ENCODE results near the gene ETDC.

ETDC gene

DNA sequence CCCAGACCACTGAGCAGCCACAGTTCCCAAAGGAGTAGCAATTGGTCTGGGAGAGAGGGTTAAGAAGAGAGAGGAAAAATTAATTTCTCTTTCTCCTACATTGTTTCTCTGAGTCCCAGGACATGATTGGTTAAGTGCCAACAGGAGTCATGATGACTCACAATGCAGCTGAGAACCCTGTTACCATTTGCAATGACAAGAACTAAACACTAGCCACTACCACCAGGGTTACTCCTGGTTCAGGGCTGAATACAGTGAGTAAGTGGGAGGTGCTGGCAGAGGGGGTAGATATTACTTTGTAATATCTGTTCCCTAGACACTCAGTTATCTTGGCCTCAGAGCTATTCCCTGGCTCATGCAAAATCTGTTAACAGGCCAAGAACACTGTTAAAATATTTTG is 18.0 kb downstream of the ETDC start:
- H3K27ac Mint-ChIP-seq = no peak overlapping the region
- no peak overlapping the region for H3K4me3 Mint-ChIP-seq
- no peaks in the 10 kb centered on the region for H3K9me3 Mint-ChIP-seq
- H3K27me3 Mint-ChIP-seq = no peaks in the 10 kb centered on the region
- peaks cover 13% of the 10 kb centered on the region for H3K4me1 Mint-ChIP-seq
- H3K36me3 Mint-ChIP-seq = peaks cover 20% of the 10 kb centered on the region

DNA sequence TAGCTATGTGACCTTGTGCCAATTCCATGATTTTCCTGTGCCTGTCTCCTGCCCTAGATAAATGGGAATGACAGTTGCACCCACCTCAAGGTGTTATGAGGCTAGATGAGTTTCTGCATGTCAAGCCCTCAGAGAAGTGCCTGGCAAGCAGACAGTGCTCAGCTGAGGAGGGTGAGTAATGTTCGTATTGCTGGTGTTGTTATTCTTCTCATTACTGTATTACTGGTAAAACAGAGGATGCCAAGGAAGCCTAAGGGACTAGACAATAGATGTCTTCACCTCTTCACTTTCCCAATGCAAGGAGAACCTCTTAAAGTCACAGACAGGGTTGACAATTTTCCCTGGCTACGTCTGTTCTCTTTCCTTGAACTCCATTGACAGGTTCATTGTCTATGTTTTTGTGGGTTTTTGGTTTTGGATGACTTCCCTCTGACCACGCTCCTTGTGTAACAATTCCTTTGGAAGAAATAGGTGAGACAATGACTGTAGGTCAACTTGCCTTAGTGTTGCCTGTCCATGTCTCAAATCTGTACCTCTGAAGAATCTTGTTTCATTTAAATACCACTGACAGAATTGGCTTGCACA is 19.2 kb downstream of the ETDC start:
- Mint-ChIP-seq H3K4me1 (peaks cover 23% of the 10 kb centered on the region), H3K36me3 (peaks cover 20% of the 10 kb centered on the region), H3K27me3 (no peaks in the 10 kb centered on the region), H3K4me3 (no peak overlapping the region), H3K9me3 (no peaks in the 10 kb centered on the region), H3K27ac (no peak overlapping the region)

DNA sequence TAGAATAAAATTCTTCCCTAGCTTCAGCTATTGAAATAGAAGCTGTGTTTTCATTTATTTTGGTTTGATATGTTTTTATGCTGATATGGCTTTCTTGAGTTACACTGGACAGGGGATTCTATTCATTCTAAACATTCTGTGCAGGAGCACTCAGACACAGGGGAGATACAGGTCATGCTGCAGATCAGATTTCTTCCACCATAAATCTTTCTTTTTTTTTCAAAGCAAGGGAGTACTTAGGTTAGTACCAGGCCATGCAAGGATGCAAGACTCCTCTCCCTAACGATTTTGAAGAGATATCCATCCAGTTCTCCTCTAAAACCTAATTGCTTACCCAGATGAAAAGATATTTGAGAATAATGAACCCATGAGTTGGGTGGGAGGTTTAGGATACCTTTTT is 21.4 kb downstream of the ETDC start:
- no peak overlapping the region for H3K27ac Mint-ChIP-seq

DNA sequence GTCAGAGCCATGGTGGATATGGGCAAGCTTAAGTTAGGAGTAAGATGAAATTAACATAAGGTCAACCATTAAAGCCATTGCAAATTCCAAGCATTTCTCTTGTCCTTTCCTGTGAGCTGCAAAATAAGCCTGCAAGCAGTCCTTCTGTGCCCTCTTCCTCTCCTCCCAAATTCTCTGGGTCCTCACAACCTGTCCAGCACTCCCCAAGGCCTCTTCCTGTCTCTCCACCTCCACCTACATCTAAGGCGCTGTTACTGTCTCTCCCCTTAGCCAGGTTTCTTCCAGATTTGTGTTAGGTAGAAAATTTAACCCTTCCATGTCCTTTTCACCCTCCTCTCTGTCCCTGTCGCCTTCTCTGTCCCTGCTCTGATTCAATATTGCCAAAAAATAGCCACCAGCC is 22.2 kb downstream of the ETDC start:
- Mint-ChIP-seq H3K9me3 (no peaks in the 10 kb centered on the region), H3K27me3 (no peaks in the 10 kb centered on the region), H3K4me1 (peaks cover 39% of the 10 kb centered on the region), H3K27ac (no peak overlapping the region), H3K4me3 (no peak overlapping the region), H3K36me3 (peaks cover 12% of the 10 kb centered on the region)

More for the DNA sequence above, 21.4 kb downstream of the ETDC start:
- no peaks in the 10 kb centered on the region for H3K9me3 Mint-ChIP-seq
- H3K4me3 Mint-ChIP-seq = no peak overlapping the region
- H3K36me3 Mint-ChIP-seq = peaks cover 12% of the 10 kb centered on the region
- peaks cover 35% of the 10 kb centered on the region for H3K4me1 Mint-ChIP-seq
- H3K27me3 Mint-ChIP-seq = no peaks in the 10 kb centered on the region

DNA sequence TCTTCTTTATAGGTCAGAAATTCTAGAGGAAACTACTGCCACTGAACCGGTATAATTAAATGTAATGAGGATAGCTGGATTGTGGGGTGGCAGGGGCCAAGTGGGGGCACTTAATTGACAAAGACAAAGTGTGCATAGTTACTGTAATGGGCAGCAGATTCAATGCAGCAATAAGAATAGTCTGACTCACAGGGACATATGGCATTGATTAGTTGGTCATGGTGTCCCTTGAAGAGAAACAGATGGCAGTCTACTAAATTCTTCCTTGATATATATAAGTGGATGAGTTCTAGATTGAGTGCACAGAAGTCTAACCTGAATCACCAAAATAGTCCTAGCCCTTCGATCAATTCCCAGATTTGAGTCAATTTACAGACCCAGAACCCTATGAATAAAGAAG is 31.6 kb downstream of the ETDC start:
- Mint-ChIP-seq H3K4me1 (peaks cover 68% of the 10 kb centered on the region), H3K4me3 (peak overlapping the region; percentile 94), H3K9me3 (no peaks in the 10 kb centered on the region), H3K27me3 (no peaks in the 10 kb centered on the region), H3K36me3 (peaks cover 9% of the 10 kb centered on the region), H3K27ac (no peak overlapping the region)

DNA sequence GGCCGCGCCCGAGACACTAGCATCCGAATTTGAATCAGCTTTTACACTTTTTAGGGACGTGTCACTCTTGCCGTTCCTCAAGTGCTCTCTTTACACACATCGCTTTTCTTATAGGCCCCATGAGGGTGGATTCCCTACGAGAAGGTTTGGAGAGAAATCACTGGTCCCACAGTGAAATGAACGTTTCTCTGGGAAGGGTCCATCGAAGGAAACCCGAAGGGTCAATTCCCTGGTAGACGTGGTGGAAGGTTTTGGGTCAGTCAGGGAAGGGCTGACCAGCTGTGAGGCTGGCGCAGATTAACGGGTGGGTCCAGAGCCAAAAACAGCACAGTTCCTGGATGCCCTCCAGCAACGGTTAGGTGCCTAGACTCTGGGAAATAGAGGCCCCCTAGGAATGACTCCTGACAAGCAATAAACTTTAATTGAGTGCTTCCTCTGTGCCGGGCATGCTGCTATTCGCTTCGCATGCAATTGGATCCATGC is 35.9 kb downstream of the ETDC start:
- H3K4me1 Mint-ChIP-seq = peaks cover 47% of the 10 kb centered on the region
- H3K27me3 Mint-ChIP-seq = no peaks in the 10 kb centered on the region
- H3K9me3 Mint-ChIP-seq = no peaks in the 10 kb centered on the region
- peak overlapping the region; percentile 81 for H3K4me3 Mint-ChIP-seq
- H3K36me3 Mint-ChIP-seq = peaks cover 5% of the 10 kb centered on the region
- H3K27ac Mint-ChIP-seq = no peak overlapping the region

DNA sequence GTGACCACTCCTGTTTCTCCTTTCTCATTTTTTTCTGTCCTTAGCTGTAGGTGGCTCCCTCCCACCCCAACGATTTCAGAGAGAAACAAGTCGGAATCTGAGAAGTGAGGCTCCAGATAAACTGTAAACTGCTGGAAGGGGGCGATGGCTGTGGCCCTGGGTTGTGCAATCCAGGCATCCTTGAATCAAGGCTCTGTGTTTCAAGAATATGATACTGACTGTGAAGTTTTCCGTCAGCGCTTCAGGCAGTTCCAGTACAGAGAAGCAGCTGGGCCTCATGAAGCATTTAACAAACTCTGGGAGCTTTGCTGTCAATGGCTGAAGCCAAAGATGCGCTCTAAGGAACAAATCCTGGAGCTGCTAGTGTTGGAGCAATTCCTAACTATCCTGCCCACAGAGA is 37.7 kb downstream of the ETDC start:
- no peaks in the 10 kb centered on the region for H3K27me3 Mint-ChIP-seq
- peaks cover 10% of the 10 kb centered on the region for H3K36me3 Mint-ChIP-seq
- no peak overlapping the region for H3K27ac Mint-ChIP-seq
- no peaks in the 10 kb centered on the region for H3K9me3 Mint-ChIP-seq
- peaks cover 30% of the 10 kb centered on the region for H3K4me1 Mint-ChIP-seq
- H3K4me3 Mint-ChIP-seq = no peak overlapping the region

DNA sequence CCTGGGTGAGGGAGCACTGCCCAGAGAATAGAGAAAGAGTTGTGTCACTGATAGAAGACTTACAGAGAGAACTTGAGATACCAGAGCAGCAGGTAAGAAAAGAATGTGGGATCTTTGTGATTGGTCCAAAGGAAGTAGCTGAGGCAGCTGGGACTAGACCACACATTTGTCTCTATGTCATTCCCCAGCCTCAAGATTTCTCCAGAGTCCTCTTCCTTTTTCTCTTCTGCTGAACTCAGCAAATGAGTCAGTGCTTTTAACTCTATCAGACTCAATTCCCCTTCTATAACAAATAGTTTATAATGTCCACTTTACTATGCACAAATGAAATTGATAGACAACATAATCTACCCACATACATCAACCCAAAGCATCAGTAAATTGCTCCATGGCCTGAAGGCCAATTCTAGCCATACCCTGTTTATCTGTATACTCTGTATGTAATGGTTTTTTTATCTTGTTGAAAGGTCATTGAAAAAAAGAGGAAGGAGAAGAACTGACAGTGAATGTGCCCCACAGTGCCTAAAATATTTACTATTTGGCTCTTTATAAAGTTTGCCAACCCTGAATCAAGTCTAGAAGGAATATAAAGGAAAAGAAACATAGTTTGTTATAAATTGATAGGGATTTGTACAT is 38.2 kb downstream of the ETDC start:
- Mint-ChIP-seq H3K27ac (no peak overlapping the region), H3K4me3 (no peak overlapping the region), H3K9me3 (no peaks in the 10 kb centered on the region), H3K36me3 (peaks cover 10% of the 10 kb centered on the region), H3K27me3 (no peaks in the 10 kb centered on the region), H3K4me1 (peaks cover 25% of the 10 kb centered on the region)

DNA sequence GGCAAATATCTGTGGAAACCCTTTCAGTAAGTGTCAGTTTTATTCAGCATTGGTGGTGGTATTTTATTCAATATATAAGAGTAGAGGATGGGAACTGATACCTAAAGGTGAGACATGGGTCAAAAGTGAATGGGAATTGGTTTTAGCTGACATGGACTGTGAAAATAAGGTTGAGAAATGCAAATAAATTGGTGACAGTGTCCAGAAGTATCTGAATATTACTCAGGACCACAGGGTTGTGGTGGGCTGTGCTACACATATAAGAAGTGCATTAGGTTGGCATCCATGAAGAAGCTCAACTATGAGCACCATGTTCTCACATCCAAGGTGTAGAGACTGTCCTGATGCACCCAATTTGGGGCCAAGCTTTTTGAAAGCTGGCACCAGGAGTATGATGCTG is 45.0 kb downstream of the ETDC start:
- H3K36me3 Mint-ChIP-seq = peaks cover 10% of the 10 kb centered on the region
- H3K4me1 Mint-ChIP-seq = no peaks in the 10 kb centered on the region
- H3K9me3 Mint-ChIP-seq = no peaks in the 10 kb centered on the region
- no peaks in the 10 kb centered on the region for H3K27me3 Mint-ChIP-seq
- H3K4me3 Mint-ChIP-seq = no peak overlapping the region
- no peak overlapping the region for H3K27ac Mint-ChIP-seq
